CD8-positive, alpha-beta memory T cell (primary cell): ENCODE measurements around the gene GRK1. TPM values are rescaled to one million over a fixed set of nuclear protein-coding genes. Genes with fewer than 3 reads are reported as not detected.

ENCODE experiments used
- CTCF ChIA-PET: fragments of 350-600 bp; sonication (Branson Sonifier 250); formaldehyde crosslinking; loops from one replicate; lab custom pipeline; 2021; ENCODE audit warnings: antibody characterized with exemption; lab: Charles Lee
- POLR2A ChIA-PET: fragments of 350-600 bp; sonication (Branson Sonifier 250); formaldehyde crosslinking; loops from one replicate; lab custom pipeline; 2021; ENCODE audit warnings: antibody characterized with exemption; lab: Charles Lee
- DNase-seq, 5 donors: peaks; one replicate each; pipeline versions ENCODE4 v3.0.0 to v3.0.0-alpha.2; 2020 to 2022; ENCODE audit warnings: mixed read lengths in 1 of 5
- H3K27ac ChIP-seq: one replicate; pipeline ENCODE4 v1.7.0; 2013; ENCODE audit warnings: low read depth, mild to moderate bottlenecking, low read length, moderate library complexity
- H3K27me3 ChIP-seq: 2 replicates; pipeline ENCODE4 v1.7.0; 2013; ENCODE audit warnings: low read length, mild to moderate bottlenecking; ENCODE audit not compliant: insufficient read depth, poor library complexity, severe bottlenecking
- H3K36me3 ChIP-seq: 2 replicates; pipeline ENCODE4 v1.7.0; 2013; ENCODE audit warnings: mild to moderate bottlenecking, low read length, moderate library complexity; ENCODE audit not compliant: insufficient read depth
- H3K4me1 ChIP-seq: 2 replicates; pipeline ENCODE4 v1.7.0; 2013; ENCODE audit warnings: mild to moderate bottlenecking, low read length, moderate library complexity; ENCODE audit not compliant: insufficient read depth
- H3K4me3 ChIP-seq: 2 replicates; pipeline ENCODE4 v1.7.0; 2013; ENCODE audit warnings: mild to moderate bottlenecking, low read length
- H3K9me3 ChIP-seq: 2 replicates; pipeline ENCODE4 v1.7.0; 2013; ENCODE audit warnings: mild to moderate bottlenecking, low read length
- H3K27ac Mint-ChIP-seq, 8 donors: one replicate each; pipeline ENCODE4 v1.8.0; 2020 to 2021; ENCODE audit warnings: mixed read lengths in 8 of 8, mild to moderate bottlenecking in 6 of 8, inconsistent platforms in 3 of 8, moderate library complexity in 3 of 8
- H3K27me3 Mint-ChIP-seq, 2 donors: one replicate each; pipeline ENCODE4 v1.8.0; 2020 to 2021; ENCODE audit warnings: mixed read lengths in 2 of 2, mild to moderate bottlenecking in 1 of 2, moderate library complexity in 1 of 2
- H3K36me3 Mint-ChIP-seq, 3 donors: one replicate each; pipeline ENCODE4 v1.8.0; 2020 to 2021; ENCODE audit warnings: mixed read lengths in 3 of 3, inconsistent platforms in 1 of 3, mild to moderate bottlenecking in 1 of 3
- H3K4me1 Mint-ChIP-seq, 3 donors: one replicate each; pipeline ENCODE4 v1.8.0; 2020 to 2021; ENCODE audit warnings: mixed read lengths in 3 of 3, inconsistent platforms in 1 of 3, mild to moderate bottlenecking in 1 of 3
- H3K4me3 Mint-ChIP-seq, 7 donors: one replicate each; pipeline ENCODE4 v1.8.0; 2020 to 2021; ENCODE audit warnings: mixed read lengths in 7 of 7, mild to moderate bottlenecking in 6 of 7, moderate library complexity in 4 of 7, inconsistent platforms in 2 of 7
- H3K9me3 Mint-ChIP-seq, 5 donors: one replicate each; pipeline ENCODE4 v1.8.0; 2020 to 2022; ENCODE audit warnings: mixed read lengths in 5 of 5, mild to moderate bottlenecking in 3 of 5, moderate library complexity in 2 of 5, inconsistent platforms in 1 of 5
- polyA plus RNA-seq: library from polyadenylated mRNA; unstranded; fragments of 300-500 nt; fragmentation: Illumina TruSeq; gene quantifications from one replicate; pipeline ENCODE4 v1.2.3, GENCODE V29; 2021
- total RNA-seq, 2 experiments: library from RNA; stranded (reverse); gene quantifications; one replicate each; pipeline ENCODE4 v1.2.3, GENCODE V29; 2021

Gene GRK1
- total and polyA plus RNA-seq, 3 experiments from 2014 or later: not detected

- CTCF ChIA-PET: no interaction called here
- Histone ChIP-seq H3K4me3 (no peak overlapping the region), H3K9me3 (no peaks in the 10 kb centered on the region), H3K36me3 (no peaks in the 10 kb centered on the region), H3K27ac (no peak overlapping the region), H3K27me3 (no peaks in the 10 kb centered on the region), H3K4me1 (no peaks in the 10 kb centered on the region)
- Mint-ChIP-seq H3K4me3 (no peak overlapping the region), H3K4me1 (peaks cover 0 to 6% (median 0%) of the 10 kb centered on the region in 3 donors), H3K27ac (no peak overlapping the region), H3K9me3 (no peaks in the 10 kb centered on the region), H3K27me3 (peaks cover 4 to 12% of the 10 kb centered on the region in 2 donors), H3K36me3 (no peaks in the 10 kb centered on the region)
- POLR2A ChIA-PET: no interaction called here
- DNase-seq: peak in 1 of 5 donors; percentile 42
These were observed 912 bp downstream of the GRK1 start for GRCh38 chr13:113667771-113668490.

GRCh38 chr13:113668491-113668971, 1.5 kb downstream of the GRK1 start:
- no peaks in the 10 kb centered on the region for H3K27me3 ChIP-seq
- H3K27ac ChIP-seq: no peak overlapping the region
- Mint-ChIP-seq H3K27me3 (peaks cover 4 to 12% of the 10 kb centered on the region in 2 donors), H3K9me3 (no peaks in the 10 kb centered on the region), H3K4me3 (no peak overlapping the region), H3K27ac (no peak overlapping the region), H3K4me1 (peaks cover 0 to 6% (median 0%) of the 10 kb centered on the region in 3 donors), H3K36me3 (no peaks in the 10 kb centered on the region)
- CTCF ChIA-PET: no interaction called here
- peak in 1 of 5 donors; percentile 27 for DNase-seq
- POLR2A ChIA-PET: no interaction called here
- no peak overlapping the region for H3K4me3 ChIP-seq
- no peaks in the 10 kb centered on the region for H3K9me3 ChIP-seq
- no peaks in the 10 kb centered on the region for H3K4me1 ChIP-seq
- H3K36me3 ChIP-seq: no peaks in the 10 kb centered on the region

- Histone ChIP-seq H3K4me3 (no peak overlapping the region), H3K9me3 (no peaks in the 10 kb centered on the region), H3K36me3 (no peaks in the 10 kb centered on the region), H3K27me3 (no peaks in the 10 kb centered on the region), H3K4me1 (no peaks in the 10 kb centered on the region), H3K27ac (no peak overlapping the region)
- DNase-seq: peak in 1 of 5 donors; percentile 18
- H3K9me3 Mint-ChIP-seq: no peaks in the 10 kb centered on the region
- ChIA-PET CTCF (no interaction called here), POLR2A (no interaction called here)
- peak overlapping the region in 1 of 8 donors; percentile 61 for H3K27ac Mint-ChIP-seq
- H3K36me3 Mint-ChIP-seq: no peaks in the 10 kb centered on the region
- H3K4me3 Mint-ChIP-seq: no peak overlapping the region
- peaks cover 0 to 6% (median 0%) of the 10 kb centered on the region in 3 donors for H3K4me1 Mint-ChIP-seq
- H3K27me3 Mint-ChIP-seq: peaks cover 4 to 12% of the 10 kb centered on the region in 2 donors
These were observed 2.3 kb downstream of the GRK1 start for GRCh38 chr13:113669231-113669754.

- ChIA-PET POLR2A (no interaction called here), CTCF (no interaction called here)
- Mint-ChIP-seq H3K36me3 (no peaks in the 10 kb centered on the region), H3K9me3 (no peaks in the 10 kb centered on the region), H3K4me1 (peaks cover 0 to 6% (median 0%) of the 10 kb centered on the region in 3 donors), H3K27ac (no peak overlapping the region), H3K27me3 (peaks cover 4 to 12% of the 10 kb centered on the region in 2 donors), H3K4me3 (no peak overlapping the region)
- Histone ChIP-seq H3K27ac (no peak overlapping the region), H3K4me3 (no peak overlapping the region), H3K9me3 (no peaks in the 10 kb centered on the region), H3K4me1 (no peaks in the 10 kb centered on the region), H3K36me3 (no peaks in the 10 kb centered on the region), H3K27me3 (no peaks in the 10 kb centered on the region)
- peak in 1 of 5 donors; percentile 26 for DNase-seq
These were observed 2.8 kb downstream of the GRK1 start for GRCh38 chr13:113669755-113670341.

- Histone ChIP-seq H3K27me3 (no peaks in the 10 kb centered on the region), H3K4me3 (no peak overlapping the region), H3K27ac (no peak overlapping the region), H3K4me1 (no peaks in the 10 kb centered on the region), H3K9me3 (no peaks in the 10 kb centered on the region), H3K36me3 (no peaks in the 10 kb centered on the region)
- H3K27me3 Mint-ChIP-seq: peaks cover 4 to 9% of the 10 kb centered on the region in 2 donors
- H3K27ac Mint-ChIP-seq: no peak overlapping the region
- peak in 1 of 5 donors; percentile 16 for DNase-seq
- no peaks in the 10 kb centered on the region for H3K9me3 Mint-ChIP-seq
- no peaks in the 10 kb centered on the region for H3K36me3 Mint-ChIP-seq
- H3K4me3 Mint-ChIP-seq: no peak overlapping the region
- H3K4me1 Mint-ChIP-seq: peaks cover 0 to 6% (median 0%) of the 10 kb centered on the region in 3 donors
- CTCF ChIA-PET: no interaction called here
- POLR2A ChIA-PET: no interaction called here
These were observed 3.5 kb downstream of the GRK1 start for GRCh38 chr13:113670541-113670940.

GRCh38 chr13:113671066-113672001, 4.3 kb downstream of the GRK1 start:
- DNase-seq: peak in 1 of 5 donors; percentile 41
- Mint-ChIP-seq H3K27ac (no peak overlapping the region), H3K36me3 (no peaks in the 10 kb centered on the region), H3K4me1 (peaks cover 0 to 6% (median 0%) of the 10 kb centered on the region in 3 donors), H3K9me3 (no peaks in the 10 kb centered on the region), H3K27me3 (peaks cover 4 to 9% of the 10 kb centered on the region in 2 donors), H3K4me3 (no peak overlapping the region)
- no peak overlapping the region for H3K4me3 ChIP-seq
- H3K9me3 ChIP-seq: no peaks in the 10 kb centered on the region
- H3K36me3 ChIP-seq: no peaks in the 10 kb centered on the region
- no peaks in the 10 kb centered on the region for H3K4me1 ChIP-seq
- no peaks in the 10 kb centered on the region for H3K27me3 ChIP-seq
- no peak overlapping the region for H3K27ac ChIP-seq
- ChIA-PET CTCF (no interaction called here), POLR2A (no interaction called here)

- POLR2A ChIA-PET: no interaction called here
- Histone ChIP-seq H3K27ac (no peak overlapping the region), H3K36me3 (no peaks in the 10 kb centered on the region), H3K27me3 (no peaks in the 10 kb centered on the region), H3K4me1 (no peaks in the 10 kb centered on the region), H3K9me3 (no peaks in the 10 kb centered on the region), H3K4me3 (no peak overlapping the region)
- no peak for DNase-seq
- Mint-ChIP-seq H3K4me3 (peak overlapping the region in 5 of 7 donors; percentile 1 to 87 (median 5)), H3K9me3 (no peaks in the 10 kb centered on the region), H3K4me1 (peaks cover 0 to 6% (median 0%) of the 10 kb centered on the region in 3 donors), H3K36me3 (no peaks in the 10 kb centered on the region), H3K27ac (peak overlapping the region in 3 of 8 donors; percentile 2 to 56 (median 38)), H3K27me3 (peaks cover 4 to 9% of the 10 kb centered on the region in 2 donors)
- CTCF ChIA-PET: no interaction called here
These were observed 5.1 kb downstream of the GRK1 start for GRCh38 chr13:113672002-113672651.
